ENCODE results near the gene ATP5F1D.

ATP5F1D gene

GRCh38 chr19:1220976-1221903 lies 20.3 kb upstream of the ATP5F1D start:
- no peak for FAIRE-seq

DNA sequence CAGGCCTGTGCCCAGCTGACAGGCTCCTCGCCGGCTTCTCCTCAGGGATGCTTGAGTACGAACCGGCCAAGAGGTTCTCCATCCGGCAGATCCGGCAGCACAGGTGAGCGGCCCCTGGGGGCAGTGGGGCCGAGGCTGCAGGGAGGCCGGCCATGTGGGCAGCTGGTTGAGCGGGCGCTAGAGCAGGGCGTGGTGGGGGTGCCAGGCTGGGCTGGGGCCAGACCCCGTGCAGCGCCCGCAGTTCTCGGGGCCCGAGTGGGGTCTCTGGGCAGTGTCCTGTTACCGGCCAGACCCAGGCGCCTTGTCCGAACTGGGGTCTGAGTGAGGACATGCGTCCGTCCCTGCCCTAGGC lies 19.7 kb upstream of the ATP5F1D start:
- FAIRE-seq, result no peak

DNA sequence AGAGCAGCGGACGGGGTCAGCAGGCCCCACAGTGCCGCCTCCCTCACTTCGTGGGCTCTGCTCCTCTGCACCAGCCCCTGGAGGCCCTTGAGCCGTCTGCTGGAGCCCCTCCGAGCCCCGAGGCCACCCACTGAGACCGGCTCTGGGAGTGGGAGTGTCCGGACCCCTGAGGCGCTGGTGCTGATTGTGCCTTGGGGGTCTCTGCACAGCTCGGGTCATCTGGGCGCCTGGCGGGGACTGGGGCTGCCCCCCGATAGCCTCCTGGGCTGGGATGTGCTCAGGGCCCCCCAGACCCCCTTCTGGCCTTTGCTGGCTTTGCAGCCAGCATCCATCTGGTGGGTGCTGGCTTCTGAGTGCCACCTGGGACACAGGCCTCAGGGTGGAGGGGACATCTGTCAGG lies 19.2 kb upstream of the ATP5F1D start:
- FAIRE-seq, result no peak

- no peak for FAIRE-seq
Observed at GRCh38 chr19:1223018-1223855, 18.3 kb upstream of the ATP5F1D start.

- no peak for FAIRE-seq
Observed at GRCh38 chr19:1224047-1224825, 17.3 kb upstream of the ATP5F1D start.

DNA sequence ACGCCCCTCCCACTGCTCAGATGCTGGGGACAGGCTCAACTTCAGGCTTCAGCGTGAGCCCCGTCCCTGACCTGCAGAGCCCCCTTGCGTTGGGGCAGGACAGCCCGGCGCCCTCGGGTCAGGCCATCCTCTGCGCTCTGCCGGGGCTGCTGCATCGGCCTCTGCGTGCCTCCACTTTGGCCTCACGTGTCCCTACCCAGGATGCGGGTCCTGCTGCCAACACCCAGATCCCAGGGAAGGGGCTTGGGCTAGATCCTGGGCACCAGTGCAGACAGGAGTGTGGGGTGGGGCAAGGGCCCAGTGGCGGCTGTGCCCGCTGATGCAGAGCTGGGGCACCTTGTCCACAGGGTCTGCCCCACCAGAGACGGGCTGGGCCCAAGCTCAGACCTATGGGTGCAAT lies 16.7 kb upstream of the ATP5F1D start:
- FAIRE-seq, result no peak

DNA sequence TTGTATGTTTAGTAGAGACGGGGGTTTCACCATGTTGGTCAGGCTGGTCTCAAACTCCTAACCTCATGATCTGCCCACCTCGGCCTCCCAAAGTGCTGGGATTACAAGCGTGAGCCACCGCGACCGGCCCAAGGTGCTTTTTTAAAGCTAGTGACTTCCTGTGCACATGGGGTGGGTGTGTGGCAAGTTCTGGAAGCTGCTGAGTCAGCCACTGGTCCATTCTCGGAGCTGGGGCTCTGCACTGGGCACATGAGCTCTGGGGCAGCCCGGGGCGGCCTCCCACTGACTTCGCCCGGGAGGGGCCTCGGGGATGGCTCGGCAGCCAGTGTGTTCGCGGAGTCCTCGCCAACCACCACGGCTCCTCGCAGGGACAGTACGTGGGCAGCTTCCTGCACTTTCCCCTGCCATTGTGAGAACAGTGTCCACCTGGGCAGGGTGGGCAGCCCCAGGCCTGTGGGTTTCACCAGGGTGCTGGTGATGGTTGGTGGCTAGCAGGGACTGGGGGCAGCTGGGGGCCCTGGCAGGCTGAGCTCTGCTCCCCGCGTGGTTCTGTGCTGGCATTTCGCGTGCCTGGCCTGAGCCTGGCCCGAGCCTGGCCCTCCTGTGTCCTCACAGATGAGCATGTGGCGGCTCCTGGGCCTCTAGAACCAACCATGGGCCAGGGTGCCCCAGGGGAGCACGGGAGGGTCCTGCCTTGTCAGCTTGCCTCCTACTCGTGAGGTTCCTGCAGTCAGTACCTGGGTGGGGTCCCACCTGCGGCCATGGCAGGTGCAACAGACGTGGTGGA lies 15.9 kb upstream of the ATP5F1D start:
- FAIRE-seq, result no peak

GRCh38 chr19:1226227-1226518 lies 15.4 kb upstream of the ATP5F1D start:
- no peak for FAIRE-seq

GRCh38 chr19:1226522-1227303 lies 14.8 kb upstream of the ATP5F1D start:
- FAIRE-seq, result no peak

- no peak for FAIRE-seq
Observed at GRCh38 chr19:1227304-1228054, 14.1 kb upstream of the ATP5F1D start.

- no peak for FAIRE-seq
Observed at GRCh38 chr19:1228161-1228957, 13.2 kb upstream of the ATP5F1D start.

- FAIRE-seq, result no peak
Observed at GRCh38 chr19:1229056-1229923, 12.3 kb upstream of the ATP5F1D start.

GRCh38 chr19:1229924-1230782 lies 11.4 kb upstream of the ATP5F1D start:
- no peak for FAIRE-seq

- no peak for FAIRE-seq
Observed at GRCh38 chr19:1230783-1231489, 10.6 kb upstream of the ATP5F1D start.

DNA sequence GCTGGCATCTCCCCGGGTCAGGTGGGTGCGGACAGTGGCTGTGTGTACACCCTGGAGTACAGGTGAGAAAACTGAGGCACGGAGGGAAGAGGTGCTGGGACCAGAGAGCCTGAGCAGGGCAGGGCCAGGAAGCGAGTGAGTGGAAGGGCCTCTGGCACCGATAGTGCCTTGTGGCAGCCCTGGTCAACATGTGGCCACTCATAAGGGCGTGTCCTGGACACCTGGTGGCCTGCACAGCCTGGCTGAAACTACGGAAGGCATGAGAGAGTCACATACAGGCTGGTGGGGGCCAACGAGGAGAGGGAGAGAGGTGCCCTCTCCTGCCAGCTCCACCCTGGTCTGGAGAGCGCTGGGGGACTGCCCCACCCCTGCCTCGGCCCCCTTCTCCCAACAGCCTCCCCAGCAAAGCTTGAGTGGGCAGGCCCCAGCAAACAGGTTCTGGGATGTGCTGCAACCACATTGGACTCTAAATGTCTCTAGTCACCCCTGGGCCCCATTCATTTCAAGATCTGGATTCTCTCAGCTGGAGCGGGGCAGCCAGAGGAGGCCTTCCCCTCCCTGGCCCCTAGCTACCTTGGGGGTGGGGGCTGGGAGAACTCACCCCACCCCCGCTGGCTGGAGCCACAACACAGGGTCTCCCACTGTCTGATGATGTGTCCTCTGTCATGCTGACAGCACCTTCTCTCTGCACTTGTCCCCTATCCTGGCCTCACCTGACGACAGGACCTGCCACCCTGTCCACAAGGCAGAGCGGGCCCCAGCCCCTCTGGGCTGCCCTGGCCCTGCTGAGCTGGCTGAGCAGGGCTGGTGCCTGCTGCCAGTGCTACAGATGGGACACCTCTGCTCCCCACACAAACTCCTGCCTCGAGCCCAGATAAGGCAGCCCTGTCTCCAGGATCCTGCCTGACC lies 9.6 kb upstream of the ATP5F1D start:
- no peak for FAIRE-seq

DNA sequence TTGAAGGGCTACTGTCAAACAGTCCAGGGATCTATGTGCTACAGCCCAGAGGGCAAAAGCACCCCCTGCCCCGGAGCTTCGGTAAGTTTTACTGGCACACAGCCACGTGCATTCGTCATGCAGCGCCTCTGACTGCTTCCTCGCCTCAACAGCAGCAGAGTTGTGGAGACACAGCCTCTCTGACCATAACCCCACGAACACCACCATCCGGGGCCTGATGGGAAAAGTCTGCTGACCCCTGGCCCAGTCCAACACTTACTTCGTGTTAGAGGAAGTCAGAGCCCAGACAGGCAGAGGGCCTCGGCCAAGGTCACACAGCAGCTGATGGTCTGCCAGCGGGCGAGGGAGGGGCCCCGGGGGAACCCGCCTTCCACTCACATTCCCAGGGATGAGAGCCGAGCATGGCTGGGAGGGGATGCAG lies 8.9 kb upstream of the ATP5F1D start:
- no peak for FAIRE-seq

Data from endometrium (tissue), 2 donors.